Measurements from ENCODE around the gene A4GALT.

DNA sequence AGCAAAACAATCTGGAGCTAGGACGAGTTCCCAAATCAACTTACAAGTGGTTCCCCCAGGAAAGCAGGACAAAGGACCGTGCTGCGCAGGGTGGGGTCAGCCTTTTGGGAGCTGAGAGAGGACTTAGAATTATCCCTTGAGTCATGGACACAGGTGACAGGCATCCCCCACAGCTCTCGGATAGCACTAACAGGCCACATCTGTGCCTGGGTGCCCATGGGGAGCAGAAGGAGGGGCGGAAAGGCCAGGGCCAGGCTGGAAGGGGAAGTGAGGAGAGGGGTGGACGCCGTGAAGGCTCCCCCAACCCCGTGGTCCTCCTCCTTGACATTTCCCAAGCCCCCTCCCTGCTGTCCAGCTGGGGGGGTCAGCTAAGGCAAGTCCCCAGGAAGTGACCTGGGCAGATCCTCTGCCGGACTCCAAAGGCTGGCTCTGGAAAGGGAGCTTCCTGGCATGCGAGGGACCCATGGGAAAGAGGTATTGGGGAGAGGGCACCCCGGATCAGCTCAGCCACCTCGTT lies 31.6 kb upstream of the A4GALT start:
- TF ChIP-seq, protein P1, sequence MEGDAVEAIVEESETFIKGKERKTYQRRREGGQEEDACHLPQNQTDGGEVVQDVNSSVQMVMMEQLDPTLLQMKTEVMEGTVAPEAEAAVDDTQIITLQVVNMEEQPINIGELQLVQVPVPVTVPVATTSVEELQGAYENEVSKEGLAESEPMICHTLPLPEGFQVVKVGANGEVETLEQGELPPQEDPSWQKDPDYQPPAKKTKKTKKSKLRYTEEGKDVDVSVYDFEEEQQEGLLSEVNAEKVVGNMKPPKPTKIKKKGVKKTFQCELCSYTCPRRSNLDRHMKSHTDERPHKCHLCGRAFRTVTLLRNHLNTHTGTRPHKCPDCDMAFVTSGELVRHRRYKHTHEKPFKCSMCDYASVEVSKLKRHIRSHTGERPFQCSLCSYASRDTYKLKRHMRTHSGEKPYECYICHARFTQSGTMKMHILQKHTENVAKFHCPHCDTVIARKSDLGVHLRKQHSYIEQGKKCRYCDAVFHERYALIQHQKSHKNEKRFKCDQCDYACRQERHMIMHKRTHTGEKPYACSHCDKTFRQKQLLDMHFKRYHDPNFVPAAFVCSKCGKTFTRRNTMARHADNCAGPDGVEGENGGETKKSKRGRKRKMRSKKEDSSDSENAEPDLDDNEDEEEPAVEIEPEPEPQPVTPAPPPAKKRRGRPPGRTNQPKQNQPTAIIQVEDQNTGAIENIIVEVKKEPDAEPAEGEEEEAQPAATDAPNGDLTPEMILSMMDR (IDR thresholded peaks at IDR 0.05), result no peak
- no peak for TF ChIP-seq KAT7 (CRISPR knock-in tag; IDR thresholded peaks at IDR 0.05; ENCODE audit: borderline replicate concordance)
- no peak for TF ChIP-seq CREB1 (CRISPR knock-in tag; IDR thresholded peaks at IDR 0.05)
- no peak for TF ChIP-seq EMX1 (CRISPR knock-in tag; IDR thresholded peaks at IDR 0.05)
- no peak for TF ChIP-seq ZNF232 (CRISPR knock-in tag; IDR thresholded peaks at IDR 0.05)
- no peak for TF ChIP-seq NR2C2 (CRISPR knock-in tag; IDR thresholded peaks at IDR 0.05)
- no peak for TF ChIP-seq JUN (CRISPR knock-in tag; IDR thresholded peaks at IDR 0.05)
- TF ChIP-seq ZNF423 (CRISPR knock-in tag; IDR thresholded peaks at IDR 0.05), result no peak
- no peak for TF ChIP-seq ZBTB21 (CRISPR knock-in tag; IDR thresholded peaks at IDR 0.05; ENCODE audit: borderline replicate concordance)
- no peak for TF ChIP-seq HMGA2 (CRISPR knock-in tag; IDR thresholded peaks at IDR 0.05)
- TF ChIP-seq, protein P2, sequence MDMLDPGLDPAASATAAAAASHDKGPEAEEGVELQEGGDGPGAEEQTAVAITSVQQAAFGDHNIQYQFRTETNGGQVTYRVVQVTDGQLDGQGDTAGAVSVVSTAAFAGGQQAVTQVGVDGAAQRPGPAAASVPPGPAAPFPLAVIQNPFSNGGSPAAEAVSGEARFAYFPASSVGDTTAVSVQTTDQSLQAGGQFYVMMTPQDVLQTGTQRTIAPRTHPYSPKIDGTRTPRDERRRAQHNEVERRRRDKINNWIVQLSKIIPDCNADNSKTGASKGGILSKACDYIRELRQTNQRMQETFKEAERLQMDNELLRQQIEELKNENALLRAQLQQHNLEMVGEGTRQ (CRISPR knock-in tag; IDR thresholded peaks at IDR 0.05), result no peak

Measured in WTC11 (cell line).